ENCODE data around the gene DGAT2. TPM values are rescaled to one million over a fixed set of nuclear protein-coding genes. Genes with fewer than 3 reads are reported as not detected.

DGAT2 gene, protein sequence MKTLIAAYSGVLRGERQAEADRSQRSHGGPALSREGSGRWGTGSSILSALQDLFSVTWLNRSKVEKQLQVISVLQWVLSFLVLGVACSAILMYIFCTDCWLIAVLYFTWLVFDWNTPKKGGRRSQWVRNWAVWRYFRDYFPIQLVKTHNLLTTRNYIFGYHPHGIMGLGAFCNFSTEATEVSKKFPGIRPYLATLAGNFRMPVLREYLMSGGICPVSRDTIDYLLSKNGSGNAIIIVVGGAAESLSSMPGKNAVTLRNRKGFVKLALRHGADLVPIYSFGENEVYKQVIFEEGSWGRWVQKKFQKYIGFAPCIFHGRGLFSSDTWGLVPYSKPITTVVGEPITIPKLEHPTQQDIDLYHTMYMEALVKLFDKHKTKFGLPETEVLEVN
- total RNA-seq: 7.3 and 8.6 TPM in 2 replicates

- intact Hi-C loops (cut with micrococcal nuclease): loop anchor here (1.0 to 5.0 kb wide), 2 partner anchors 46 kb away; no protein-coding TSS in a partner anchor
- peak within 1 kb of the TSS; percentile 84 for H3K4me3 Mint-ChIP-seq
- H3K4me1 Mint-ChIP-seq: peaks cover 36% of the 10 kb centered on the region
- peak within 1 kb of the TSS; percentile 83 for H3K27ac Mint-ChIP-seq
- DNase-seq: peak; percentile 92
- no peaks in the 10 kb centered on the region for H3K9me3 Mint-ChIP-seq
- peaks cover 26% of the 10 kb centered on the region for H3K27me3 Mint-ChIP-seq
- peaks cover 2% of the 10 kb centered on the region for H3K36me3 Mint-ChIP-seq (ENCODE audit: low read depth)
Measured at GRCh38 chr11:75768112-75768908, at the start of gene DGAT2. Gene DGAT2 (plus strand): TSS chr11:75768778. CDS start chr11:75768992, 214 bp downstream.

DNA sequence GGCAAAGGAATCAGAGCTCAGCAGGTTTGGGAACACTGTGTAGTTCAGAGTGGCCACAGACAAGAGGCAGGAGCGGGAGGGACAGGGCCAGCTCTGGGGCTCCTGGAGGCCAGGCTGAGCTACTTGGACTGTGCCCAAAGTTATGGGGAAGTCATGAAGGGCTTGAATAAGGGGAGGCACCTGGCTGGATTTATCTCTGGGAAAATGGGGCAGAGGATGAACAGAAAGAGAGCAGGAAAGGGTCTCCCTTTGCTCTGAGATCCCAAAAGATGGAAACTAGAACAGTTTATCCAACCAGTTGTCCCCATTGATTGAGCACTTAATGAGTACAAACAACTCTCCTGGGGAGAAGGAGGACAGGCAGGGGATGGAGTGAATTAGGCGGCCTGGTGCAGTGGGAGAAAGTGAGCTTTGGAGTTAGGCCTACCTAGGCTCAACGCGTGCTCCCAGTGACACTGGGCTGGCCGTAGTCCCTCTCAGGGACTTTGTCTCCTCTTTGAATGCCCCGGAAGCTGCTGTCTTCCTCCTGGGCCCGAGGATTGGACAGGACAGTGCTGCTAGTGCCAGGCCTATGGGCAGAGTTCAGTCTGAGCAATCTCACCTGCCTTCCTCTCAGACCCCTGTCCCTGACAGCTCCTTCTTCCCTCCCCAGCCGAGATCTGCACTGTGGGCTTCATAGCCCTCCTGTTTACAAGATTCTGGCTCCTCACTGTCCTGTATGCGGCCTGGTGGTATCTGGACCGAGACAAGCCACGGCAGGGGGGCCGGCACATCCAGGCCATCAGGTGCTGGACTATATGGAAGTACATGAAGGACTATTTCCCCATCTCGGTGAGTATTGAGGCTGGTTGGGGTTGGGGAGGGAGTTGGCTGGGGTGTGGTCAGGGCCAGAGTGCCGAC lies 49.0 kb upstream of the DGAT2 start:
- no peak for DNase-seq
- intact Hi-C loops (cut with micrococcal nuclease): loop anchor here (5.0 to 10.0 kb wide), 2 partner anchors 48 to 435 kb away; partner anchors contain the start of gene DGAT2
- H3K27me3 Mint-ChIP-seq: peaks cover 11% of the 10 kb centered on the region
- no peak overlapping the region for H3K27ac Mint-ChIP-seq
- no peak overlapping the region for H3K4me3 Mint-ChIP-seq
- peaks cover 2% of the 10 kb centered on the region for H3K4me1 Mint-ChIP-seq
- no peaks in the 10 kb centered on the region for H3K36me3 Mint-ChIP-seq (ENCODE audit: low read depth)
- no peaks in the 10 kb centered on the region for H3K9me3 Mint-ChIP-seq

DNA sequence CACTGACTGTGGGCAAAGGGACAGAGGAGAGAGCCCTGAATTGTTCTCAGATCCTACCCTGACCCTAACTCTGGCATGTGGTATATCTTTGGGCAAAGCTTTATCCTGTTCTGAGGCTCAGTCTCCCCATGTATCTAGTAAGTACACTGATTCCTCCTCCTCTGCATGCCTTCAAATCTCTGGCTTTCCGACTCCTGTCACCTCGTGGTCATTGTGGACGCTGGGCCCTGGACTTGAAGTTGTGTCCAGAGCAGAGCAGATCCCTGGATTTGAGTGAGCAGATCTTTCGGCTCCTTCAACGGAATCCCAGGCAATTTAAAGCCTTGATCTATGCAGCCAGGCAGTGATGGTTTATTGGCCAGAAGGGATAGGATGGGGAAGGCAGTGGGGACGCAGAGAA lies 47.9 kb upstream of the DGAT2 start:
- peaks cover 2% of the 10 kb centered on the region for H3K4me1 Mint-ChIP-seq
- H3K4me3 Mint-ChIP-seq: no peak overlapping the region
- intact Hi-C loops (cut with micrococcal nuclease): loop anchor here (5.0 to 10.0 kb wide), 2 partner anchors 47 to 434 kb away; partner anchors contain the start of gene DGAT2
- DNase-seq: no peak
- no peaks in the 10 kb centered on the region for H3K36me3 Mint-ChIP-seq (ENCODE audit: low read depth)
- H3K27ac Mint-ChIP-seq: no peak overlapping the region
- peaks cover 11% of the 10 kb centered on the region for H3K27me3 Mint-ChIP-seq
- H3K9me3 Mint-ChIP-seq: no peaks in the 10 kb centered on the region

GRCh38 chr11:75721852-75722668 lies 46.5 kb upstream of the DGAT2 start:
- peaks cover 3% of the 10 kb centered on the region for H3K27me3 Mint-ChIP-seq
- H3K4me3 Mint-ChIP-seq: no peak overlapping the region
- no peaks in the 10 kb centered on the region for H3K9me3 Mint-ChIP-seq
- intact Hi-C loops (cut with micrococcal nuclease): loop anchor here (2.0 to 10.0 kb wide), 3 partner anchors 45 to 597 kb away; partner anchors contain the start of gene DGAT2
- peaks cover 2% of the 10 kb centered on the region for H3K4me1 Mint-ChIP-seq
- H3K36me3 Mint-ChIP-seq (ENCODE audit: low read depth): no peaks in the 10 kb centered on the region
- no peak overlapping the region for H3K27ac Mint-ChIP-seq
- DNase-seq: no peak

DNA sequence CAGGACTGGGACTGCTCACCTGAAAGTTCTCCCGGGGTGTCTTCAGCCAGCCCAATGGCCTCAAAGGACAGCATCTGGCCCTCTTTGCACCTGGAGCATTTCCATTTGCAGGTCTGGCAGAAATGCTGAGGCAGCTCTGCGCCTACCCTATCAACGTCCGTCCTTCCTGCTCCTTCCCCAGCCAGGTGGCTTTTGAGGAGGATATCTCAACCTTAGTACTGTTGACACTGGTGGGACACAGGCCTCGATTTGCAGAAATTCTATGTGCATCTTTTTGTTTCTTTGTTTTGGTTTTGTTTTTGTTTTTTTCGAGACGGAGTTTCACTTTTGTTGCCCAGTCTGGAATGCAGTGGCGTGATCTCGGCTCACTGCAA lies 45.9 kb upstream of the DGAT2 start:
- no peaks in the 10 kb centered on the region for H3K9me3 Mint-ChIP-seq
- no peak overlapping the region for H3K4me3 Mint-ChIP-seq
- no peaks in the 10 kb centered on the region for H3K36me3 Mint-ChIP-seq (ENCODE audit: low read depth)
- H3K4me1 Mint-ChIP-seq: peaks cover 2% of the 10 kb centered on the region
- H3K27ac Mint-ChIP-seq: no peak overlapping the region
- DNase-seq: no peak
- intact Hi-C loops (cut with micrococcal nuclease): loop anchor here (1.0 to 10.0 kb wide), 4 partner anchors 45 to 596 kb away; partner anchors contain the start of gene DGAT2
- no peaks in the 10 kb centered on the region for H3K27me3 Mint-ChIP-seq

DNA sequence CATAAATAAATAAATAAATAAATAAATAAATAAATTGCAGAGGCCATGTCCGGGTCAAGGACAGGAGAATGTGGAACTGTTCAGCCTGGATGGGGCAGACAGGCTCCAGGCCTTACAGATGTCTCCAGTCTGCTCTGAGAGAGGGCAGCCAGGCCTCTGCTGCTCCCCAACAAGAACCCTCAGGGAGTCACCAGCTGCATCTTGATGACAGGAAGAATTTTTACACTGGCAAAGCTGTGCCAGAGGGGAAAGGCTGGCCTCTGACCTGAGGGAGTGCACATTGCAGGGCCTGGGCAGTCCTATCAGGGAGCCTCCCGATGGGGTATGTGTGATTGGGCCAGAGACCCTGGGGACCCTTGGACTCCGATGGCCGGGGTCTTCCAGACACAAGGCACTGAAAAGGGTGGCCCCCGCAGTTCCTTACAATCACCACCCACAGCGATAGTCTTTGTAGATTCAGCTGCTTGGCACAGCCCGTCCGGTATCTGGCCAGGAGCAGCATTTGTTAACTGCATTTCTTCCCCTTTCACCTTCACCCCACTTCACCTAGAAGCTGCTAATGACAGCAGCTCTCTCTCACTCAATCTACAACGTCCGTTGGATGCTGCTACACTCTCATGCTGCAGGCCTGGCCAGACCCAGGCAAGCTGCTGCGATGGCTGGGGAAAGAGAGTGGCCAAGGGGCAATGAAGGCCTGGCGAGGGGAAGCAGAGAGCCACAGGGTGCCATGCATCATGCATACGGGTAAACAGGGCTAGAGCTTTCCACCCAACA lies 42.8 kb upstream of the DGAT2 start:
- Mint-ChIP-seq H3K27ac (no peak overlapping the region), H3K4me3 (no peak overlapping the region), H3K36me3 (ENCODE audit: low read depth) (no peaks in the 10 kb centered on the region), H3K4me1 (peaks cover 2% of the 10 kb centered on the region), H3K9me3 (no peaks in the 10 kb centered on the region), H3K27me3 (no peaks in the 10 kb centered on the region)
- intact Hi-C loops (cut with micrococcal nuclease): loop anchor here (10.0 kb wide), 1 partner anchor 429 kb away; no protein-coding TSS in a partner anchor
- DNase-seq: no peak

- intact Hi-C loops (cut with micrococcal nuclease): loop anchor here (10.0 kb wide), 1 partner anchor 426 kb away; no protein-coding TSS in a partner anchor
- Mint-ChIP-seq H3K4me1 (no peaks in the 10 kb centered on the region), H3K27me3 (no peaks in the 10 kb centered on the region), H3K36me3 (ENCODE audit: low read depth) (no peaks in the 10 kb centered on the region), H3K4me3 (no peak overlapping the region), H3K27ac (no peak overlapping the region), H3K9me3 (no peaks in the 10 kb centered on the region)
- no peak for DNase-seq
Measured at GRCh38 chr11:75728992-75729391, 39.6 kb upstream of the DGAT2 start.

GRCh38 chr11:75731095-75731494 lies 37.5 kb upstream of the DGAT2 start:
- H3K27me3 Mint-ChIP-seq: no peaks in the 10 kb centered on the region
- DNase-seq: no peak
- H3K4me3 Mint-ChIP-seq: no peak overlapping the region
- H3K4me1 Mint-ChIP-seq: no peaks in the 10 kb centered on the region
- no peak overlapping the region for H3K27ac Mint-ChIP-seq
- H3K9me3 Mint-ChIP-seq: no peaks in the 10 kb centered on the region
- no peaks in the 10 kb centered on the region for H3K36me3 Mint-ChIP-seq (ENCODE audit: low read depth)
- intact Hi-C loops (cut with micrococcal nuclease): no loop called here

DNA sequence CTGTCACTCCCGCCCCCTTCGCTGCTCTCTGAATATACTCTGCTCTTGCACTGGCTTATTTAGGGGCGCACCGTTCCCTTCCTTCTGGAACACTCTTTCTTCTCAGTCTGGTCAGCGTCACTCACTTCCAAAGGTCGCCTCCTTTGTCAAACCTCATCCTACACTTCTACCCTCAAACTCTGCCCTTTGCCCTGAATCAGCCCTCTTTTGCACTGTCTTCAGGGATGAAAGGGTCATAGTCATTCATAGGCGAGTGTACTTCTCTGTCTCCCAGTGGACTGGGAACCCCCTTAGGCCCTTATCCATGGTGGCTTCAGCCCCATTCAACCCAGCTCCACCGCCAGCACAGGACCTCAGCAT lies 35.5 kb upstream of the DGAT2 start:
- no peak for DNase-seq
- no peaks in the 10 kb centered on the region for H3K9me3 Mint-ChIP-seq
- no peaks in the 10 kb centered on the region for H3K4me1 Mint-ChIP-seq
- H3K36me3 Mint-ChIP-seq (ENCODE audit: low read depth): no peaks in the 10 kb centered on the region
- no peaks in the 10 kb centered on the region for H3K27me3 Mint-ChIP-seq
- intact Hi-C loops (cut with micrococcal nuclease): no loop called here
- no peak overlapping the region for H3K4me3 Mint-ChIP-seq
- H3K27ac Mint-ChIP-seq: no peak overlapping the region

DNA sequence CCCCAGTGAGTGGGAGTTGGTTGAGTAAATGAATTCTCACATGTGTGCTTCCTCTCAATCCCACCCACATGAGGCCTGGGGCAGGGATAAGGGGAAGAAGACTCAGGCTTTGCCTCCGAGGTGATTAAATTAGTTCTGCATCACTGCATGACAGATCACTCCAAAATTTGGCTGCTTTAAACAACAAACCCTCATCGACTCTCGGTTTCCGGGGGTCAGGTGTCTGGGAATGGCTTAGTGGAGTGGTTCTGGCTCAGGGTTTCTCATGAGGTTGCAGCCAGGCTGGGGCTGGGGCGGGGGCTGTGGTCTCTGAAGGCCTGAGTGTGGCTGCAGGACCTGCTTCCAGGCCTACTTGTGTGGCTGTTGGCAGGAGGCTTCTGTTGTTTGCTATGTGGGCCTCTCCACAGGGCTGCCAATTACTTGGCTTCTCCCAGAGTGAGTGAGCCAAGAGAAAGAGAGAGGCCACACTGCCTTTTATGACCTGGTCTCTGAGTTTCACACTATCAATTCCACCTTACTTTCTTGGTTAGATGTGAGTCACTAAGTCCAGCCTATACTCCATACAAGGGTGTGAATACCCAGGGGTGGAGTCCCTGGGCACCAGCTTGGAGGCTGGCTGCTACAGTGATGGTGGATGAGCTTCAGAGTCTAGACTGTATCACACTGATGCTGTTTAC lies 35.0 kb upstream of the DGAT2 start:
- Mint-ChIP-seq H3K4me3 (no peak overlapping the region), H3K36me3 (ENCODE audit: low read depth) (no peaks in the 10 kb centered on the region), H3K4me1 (no peaks in the 10 kb centered on the region), H3K27ac (no peak overlapping the region), H3K27me3 (peaks cover 2% of the 10 kb centered on the region), H3K9me3 (no peaks in the 10 kb centered on the region)
- DNase-seq: no peak
- intact Hi-C loops (cut with micrococcal nuclease): no loop called here

- H3K4me3 Mint-ChIP-seq: no peak overlapping the region
- H3K9me3 Mint-ChIP-seq: no peaks in the 10 kb centered on the region
- DNase-seq: no peak
- H3K4me1 Mint-ChIP-seq: no peaks in the 10 kb centered on the region
- H3K27me3 Mint-ChIP-seq: peaks cover 9% of the 10 kb centered on the region
- no peaks in the 10 kb centered on the region for H3K36me3 Mint-ChIP-seq (ENCODE audit: low read depth)
- intact Hi-C loops (cut with micrococcal nuclease): no loop called here
- H3K27ac Mint-ChIP-seq: no peak overlapping the region
Measured at GRCh38 chr11:75734491-75735180, 33.9 kb upstream of the DGAT2 start.
